ENCODE data around the gene CNBD2. TPM values are rescaled to one million over a fixed set of nuclear protein-coding genes. Genes with fewer than 3 reads are reported as not detected.
A peak's percentile ranks its signal among the peaks of the same experiment; 100 is the strongest.

Gene CNBD2
- total RNA-seq, 4 donors from 2014 or later = 0.90 to 13.2 (median 12.9) TPM; not detected in 1

GRCh38 chr20:35952480-35953386 is 15.7 kb upstream of the CNBD2 start:
- Histone ChIP-seq H3K27ac (peak overlapping the region; percentile 90 to 99 (median 98)), H3K4me1 (peaks cover 0 to 26% (median 24%) of the 10 kb centered on the region in 4 donors), H3K9me3 (no peaks in the 10 kb centered on the region), H3K36me3 (peaks cover 0 to 18% (median 0%) of the 10 kb centered on the region in 3 donors), H3K4me3 (peak overlapping the region; percentile 66 to 99 (median 96)), H3K27me3 (no peaks in the 10 kb centered on the region)
- DNase-seq (ENCODE audit: low spot score in 2 of 2) = no peak
- 58 to 62% methylated on average over 6 of the region's 6 CpGs for WGBS, 2 donors
- TF ChIP-seq, protein P1, sequence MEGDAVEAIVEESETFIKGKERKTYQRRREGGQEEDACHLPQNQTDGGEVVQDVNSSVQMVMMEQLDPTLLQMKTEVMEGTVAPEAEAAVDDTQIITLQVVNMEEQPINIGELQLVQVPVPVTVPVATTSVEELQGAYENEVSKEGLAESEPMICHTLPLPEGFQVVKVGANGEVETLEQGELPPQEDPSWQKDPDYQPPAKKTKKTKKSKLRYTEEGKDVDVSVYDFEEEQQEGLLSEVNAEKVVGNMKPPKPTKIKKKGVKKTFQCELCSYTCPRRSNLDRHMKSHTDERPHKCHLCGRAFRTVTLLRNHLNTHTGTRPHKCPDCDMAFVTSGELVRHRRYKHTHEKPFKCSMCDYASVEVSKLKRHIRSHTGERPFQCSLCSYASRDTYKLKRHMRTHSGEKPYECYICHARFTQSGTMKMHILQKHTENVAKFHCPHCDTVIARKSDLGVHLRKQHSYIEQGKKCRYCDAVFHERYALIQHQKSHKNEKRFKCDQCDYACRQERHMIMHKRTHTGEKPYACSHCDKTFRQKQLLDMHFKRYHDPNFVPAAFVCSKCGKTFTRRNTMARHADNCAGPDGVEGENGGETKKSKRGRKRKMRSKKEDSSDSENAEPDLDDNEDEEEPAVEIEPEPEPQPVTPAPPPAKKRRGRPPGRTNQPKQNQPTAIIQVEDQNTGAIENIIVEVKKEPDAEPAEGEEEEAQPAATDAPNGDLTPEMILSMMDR (IDR thresholded peaks at IDR 0.05) = no peak
- TF ChIP-seq POLR2A (IDR thresholded peaks at IDR 0.05) = no peak
- TF ChIP-seq EP300 (IDR thresholded peaks at IDR 0.05) = no peak

DNA sequence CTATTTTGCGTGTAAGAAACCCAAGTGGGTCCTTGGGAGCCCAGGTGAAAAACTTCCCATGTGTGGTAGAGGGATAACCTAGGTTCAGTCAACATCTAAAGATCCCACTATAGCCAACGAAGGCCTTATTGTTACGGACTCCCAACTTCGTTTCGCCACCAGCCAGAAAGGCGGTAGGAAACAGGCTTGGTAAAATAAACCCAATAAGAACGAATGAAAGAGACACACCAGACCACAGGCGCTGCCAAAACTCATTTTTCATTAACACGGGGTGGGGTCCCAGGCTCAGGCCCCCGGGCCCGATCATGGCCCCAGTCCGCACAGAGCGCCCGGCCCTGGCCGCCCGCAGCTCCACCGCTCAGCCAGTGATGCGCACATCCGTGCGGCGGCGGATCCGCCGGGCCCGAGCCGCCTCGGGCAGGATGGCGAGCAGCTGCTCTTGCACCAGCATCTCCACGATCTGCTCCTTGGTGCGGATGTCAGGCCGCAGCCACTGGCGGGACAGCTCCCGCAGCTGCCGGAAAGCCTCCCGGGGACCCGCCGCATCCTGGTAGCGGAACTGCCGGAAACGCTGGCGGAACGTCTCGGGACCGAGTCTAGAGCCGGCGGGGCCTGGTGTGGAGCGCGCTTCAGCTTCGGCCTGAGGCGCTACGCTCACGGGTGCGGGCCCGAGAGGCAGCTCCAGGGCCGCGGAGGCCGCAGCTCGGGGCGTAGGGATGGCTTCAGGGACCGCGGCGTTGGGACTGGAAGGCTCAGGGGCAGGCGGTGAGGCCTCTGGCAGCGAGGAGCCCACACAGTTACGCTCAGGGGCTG is 14.8 kb upstream of the CNBD2 start:
- no peaks in the 10 kb centered on the region for H3K27me3 ChIP-seq
- H3K4me3 ChIP-seq = peak overlapping the region; percentile 66 to 99 (median 96)
- no peaks in the 10 kb centered on the region for H3K9me3 ChIP-seq
- H3K27ac ChIP-seq = peak overlapping the region; percentile 90 to 99 (median 98)
- H3K4me1 ChIP-seq = peaks cover 0 to 26% (median 24%) of the 10 kb centered on the region in 4 donors
- WGBS, 2 donors = 2% methylated on average over 26 to 65 of the region's 65 CpGs
- no peak for DNase-seq (ENCODE audit: low spot score in 2 of 2)
- TF ChIP-seq EP300 (IDR thresholded peaks at IDR 0.05) = no peak
- TF ChIP-seq, protein P1 (IDR thresholded peaks at IDR 0.05) = no peak
- TF ChIP-seq POLR2A (IDR thresholded peaks at IDR 0.05) = no peak
- H3K36me3 ChIP-seq = peaks cover 0 to 9% (median 0%) of the 10 kb centered on the region in 3 donors

DNA sequence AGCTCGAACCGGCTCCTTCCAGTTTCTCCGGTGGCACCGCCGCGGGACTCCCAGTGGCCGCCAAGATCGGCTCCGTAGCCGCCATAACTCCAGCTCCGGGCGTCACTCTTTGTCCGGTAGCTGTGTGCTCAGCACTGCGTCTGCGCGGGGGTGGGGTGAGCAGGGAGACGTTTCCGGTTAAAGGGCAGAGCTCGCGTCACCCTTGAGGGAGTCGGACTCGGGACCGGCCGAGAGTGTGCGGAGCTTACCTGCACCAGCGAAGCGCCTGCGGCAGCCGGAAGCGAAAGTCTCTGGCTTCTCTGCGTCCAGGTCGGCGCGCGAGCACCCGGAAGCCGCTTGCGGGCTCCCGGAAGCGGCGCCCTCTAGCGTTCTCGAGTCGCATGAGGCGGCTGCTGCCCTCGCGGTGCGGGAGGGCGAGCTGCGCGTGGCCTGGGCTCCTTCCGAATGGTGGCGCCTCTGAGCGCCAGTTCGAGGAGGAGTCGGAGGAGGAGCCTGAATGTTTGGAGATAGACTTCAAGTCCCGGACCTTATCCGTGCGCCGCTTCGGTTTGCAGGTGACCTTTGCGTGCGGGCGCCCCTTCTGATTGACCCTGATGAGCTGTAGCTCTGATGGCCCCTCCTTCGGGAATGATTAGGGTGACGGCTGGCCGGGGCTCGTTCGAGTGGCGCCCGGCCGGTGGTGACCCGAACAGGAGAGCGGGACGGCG is 14.0 kb upstream of the CNBD2 start, which contains the start of gene SCAND1:
TSS of gene SCAND1 (minus strand) at position 303 of the 707 bp plus-strand sequence. CDS start at position 85, 218 bp downstream.
- no peaks in the 10 kb centered on the region for H3K9me3 ChIP-seq
- H3K27me3 ChIP-seq = no peaks in the 10 kb centered on the region
- peaks cover 0 to 26% (median 24%) of the 10 kb centered on the region in 4 donors for H3K4me1 ChIP-seq
- H3K36me3 ChIP-seq = peaks cover 0 to 4% (median 0%) of the 10 kb centered on the region in 3 donors
- peak; percentile 85 to 89 for DNase-seq (ENCODE audit: low spot score in 2 of 2)
- WGBS, 2 donors = 1% methylated on average over 18 to 19 of the region's 76 CpGs
- TF ChIP-seq EP300 (IDR thresholded peaks at IDR 0.05) (peak; percentile 90 to 93), POLR2A (IDR thresholded peaks at IDR 0.05) (peak; percentile 70 to 72)
- TF ChIP-seq, protein P1 (IDR thresholded peaks at IDR 0.05) = peak; percentile 96 to 100 (median 98)
- peak within 1 kb of the TSS; percentile 90 to 99 (median 98) for H3K27ac ChIP-seq
- peak within 1 kb of the TSS; percentile 66 to 99 (median 96) for H3K4me3 ChIP-seq

DNA sequence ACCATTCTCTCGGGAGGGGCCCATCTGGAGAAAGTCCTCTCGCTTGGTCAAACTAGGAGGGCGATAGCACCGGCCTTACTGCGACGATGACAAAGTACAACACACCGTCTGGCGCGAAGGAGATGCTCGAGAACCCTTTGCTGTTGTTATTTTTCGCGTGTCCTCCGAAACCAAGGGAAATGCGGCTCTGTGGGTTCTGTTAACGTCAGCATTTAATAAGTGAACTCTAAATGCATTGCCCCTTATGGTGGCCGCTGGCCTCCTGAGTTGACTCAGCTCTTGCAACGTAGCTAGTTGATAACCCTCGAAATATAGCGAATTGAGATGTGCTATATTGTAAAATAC is 13.5 kb upstream of the CNBD2 start:
- Histone ChIP-seq H3K4me1 (peaks cover 0 to 26% (median 24%) of the 10 kb centered on the region in 4 donors), H3K27me3 (no peaks in the 10 kb centered on the region), H3K36me3 (no peaks in the 10 kb centered on the region), H3K4me3 (peak overlapping the region; percentile 66 to 99 (median 96)), H3K9me3 (no peaks in the 10 kb centered on the region), H3K27ac (peak overlapping the region; percentile 90 to 99 (median 96))
- WGBS, 2 donors = 2% methylated on average over 17 to 19 of the region's 19 CpGs
- TF ChIP-seq, protein P1 (IDR thresholded peaks at IDR 0.05) = no peak
- no peak for TF ChIP-seq EP300 (IDR thresholded peaks at IDR 0.05)
- no peak for DNase-seq (ENCODE audit: low spot score in 2 of 2)
